CD14-positive monocyte (primary cell): ENCODE measurements around the gene VAX1. TPM values are rescaled to one million over a fixed set of nuclear protein-coding genes. Genes with fewer than 3 reads are reported as not detected.

Experiments used
- DNase-seq, 3 donors: peaks; one replicate each; pipeline ENCODE4 v3.0.0-alpha.2; 2011 to 2022
- H2AFZ ChIP-seq: 2 replicates; pipeline ENCODE4 v1.6.0; 2012; ENCODE audit warnings: mild to moderate bottlenecking, low read depth, low read length, inconsistent platforms; ENCODE audit not compliant: insufficient read depth, poor library complexity, severe bottlenecking
- H3K27ac ChIP-seq, 2 donors: 1 replicate in 1 of 2; 2 replicates in 1 of 2; pipeline ENCODE4 v1.5.1; 2012 to 2013; ENCODE audit warnings: low read length in 2 of 2, control low read depth in 1 of 2, inconsistent platforms in 1 of 2, low read depth in 1 of 2, mild to moderate bottlenecking in 1 of 2
- H3K27me3 ChIP-seq, 2 donors: one replicate each; pipeline versions ENCODE4 v1.6.0 to v1.6.1; 2011 to 2013; ENCODE audit warnings: low read length in 2 of 2; ENCODE audit not compliant: control insufficient read depth in 2 of 2, insufficient read depth in 2 of 2
- H3K36me3 ChIP-seq, 2 donors: replicated peaks in 1 of 2; 1 replicate in 1 of 2; 2 replicates in 1 of 2; pipeline versions ENCODE4 v1.5.1 to v1.6.1; 2012 to 2013; ENCODE audit warnings: low read length in 2 of 2, control low read depth in 1 of 2, inconsistent platforms in 1 of 2, mild to moderate bottlenecking in 1 of 2; ENCODE audit not compliant: insufficient read depth in 2 of 2, control insufficient read depth in 1 of 2
- H3K4me1 ChIP-seq, 2 donors: 1 replicate in 1 of 2; 2 replicates in 1 of 2; pipeline versions ENCODE4 v1.5.1 to v1.6.1; 2012 to 2013; ENCODE audit warnings: low read length in 2 of 2, control low read depth in 1 of 2, inconsistent platforms in 1 of 2, mild to moderate bottlenecking in 1 of 2, moderate library complexity in 1 of 2; ENCODE audit not compliant: insufficient read depth in 2 of 2, control insufficient read depth in 1 of 2
- H3K4me2 ChIP-seq: replicated peaks from 2 replicates; pipeline ENCODE3; 2012; ENCODE audit warnings: low read length, moderate library complexity, mild to moderate bottlenecking; ENCODE audit not compliant: poor library complexity, severe bottlenecking; ENCODE audit errors: extremely low read depth
- H3K4me3 ChIP-seq, 3 experiments: fragments of 200-600 bp in 1 of 3; sonication (generic) in 1 of 3; replicated peaks in 1 of 3; 1 replicate in 2 of 3; 2 replicates in 1 of 3; pipeline ENCODE4 v1.5.1; 2011 to 2013; ENCODE audit warnings: low read length in 3 of 3, mild to moderate bottlenecking in 3 of 3, control low read depth in 2 of 3, low read depth in 2 of 3, inconsistent platforms in 1 of 3, moderate library complexity in 1 of 3
- H3K79me2 ChIP-seq: 2 replicates; pipeline ENCODE4 v1.6.0; 2012; ENCODE audit warnings: mild to moderate bottlenecking, control low read depth, inconsistent platforms, low read length, moderate library complexity; ENCODE audit not compliant: insufficient read depth
- H3K9ac ChIP-seq: 2 replicates; pipeline ENCODE4 v1.6.0; 2017; ENCODE audit warnings: low read length, mild to moderate bottlenecking; ENCODE audit not compliant: insufficient read depth, poor library complexity, severe bottlenecking
- H3K9me3 ChIP-seq, 2 donors: replicated peaks in 1 of 2; 1 replicate in 1 of 2; 2 replicates in 1 of 2; pipeline versions ENCODE4 v1.5.1 to v1.6.1; 2012 to 2013; ENCODE audit warnings: low read length in 2 of 2, control low read depth in 1 of 2; ENCODE audit not compliant: control insufficient read depth in 1 of 2, insufficient read depth in 1 of 2
- H4K20me1 ChIP-seq: 2 replicates; pipeline ENCODE4 v1.6.0; 2012; ENCODE audit warnings: mild to moderate bottlenecking, low read length, control low read depth, moderate library complexity; ENCODE audit not compliant: insufficient read depth
- H3K27ac Mint-ChIP-seq, 7 donors: one replicate each; pipeline ENCODE4 v1.8.0; 2020; ENCODE audit warnings: mild to moderate bottlenecking in 7 of 7, mixed read lengths in 7 of 7, moderate library complexity in 6 of 7, inconsistent platforms in 2 of 7
- H3K27me3 Mint-ChIP-seq, 3 donors: one replicate each; pipeline ENCODE4 v1.8.0; 2021 to 2022; ENCODE audit warnings: low read depth in 3 of 3, mild to moderate bottlenecking in 3 of 3, mixed read lengths in 3 of 3, moderate library complexity in 3 of 3, inconsistent platforms in 1 of 3
- H3K36me3 Mint-ChIP-seq, 2 donors: one replicate each; pipeline ENCODE4 v1.8.0; 2020; ENCODE audit warnings: mixed read lengths in 2 of 2, inconsistent platforms in 1 of 2, mild to moderate bottlenecking in 1 of 2
- H3K4me1 Mint-ChIP-seq: one replicate; pipeline ENCODE4 v1.8.0; 2020; ENCODE audit warnings: mild to moderate bottlenecking, mixed read lengths
- H3K4me3 Mint-ChIP-seq, 2 donors: one replicate each; pipeline ENCODE4 v1.8.0; 2020; ENCODE audit warnings: mild to moderate bottlenecking in 2 of 2, mixed read lengths in 2 of 2, moderate library complexity in 1 of 2
- H3K9me3 Mint-ChIP-seq, 7 donors: one replicate each; pipeline ENCODE4 v1.8.0; 2020 to 2022; ENCODE audit warnings: mixed read lengths in 7 of 7, mild to moderate bottlenecking in 6 of 7, moderate library complexity in 6 of 7, inconsistent platforms in 2 of 7
- CTCF ChIP-seq: fragments of 200-600 bp; IDR thresholded peaks from one replicate; pipeline ENCODE4 v1.8.0; 2022; ENCODE audit warnings: antibody characterized with exemption, mild to moderate bottlenecking
- WGBS: methylation state at CpG from one replicate; pipeline ENCODE4 v1.1.5; 2013; ENCODE audit warnings: missing lambda C conversion rate; ENCODE audit not compliant: insufficient coverage; 5-methylcytosine and 5-hydroxymethylcytosine counted together
- intact Hi-C, 2 donors: fragments of 100-400 bp; cut with micrococcal nuclease; formaldehyde crosslinking; loops; one replicate each; pipeline versions ENCODE4 v1.15.0 to v1.15.1; 2023
- polyA plus RNA-seq, 3 donors: library from polyadenylated mRNA; depleted of rRNA in 1 of 3; unstranded in 2 of 3; stranded (reverse) in 1 of 3; fragments of 300-500 nt in 2 of 3; fragments of >200 nt in 1 of 3; fragmentation: Illumina TruSeq in 2 of 3; gene quantifications; 1 replicate in 2 of 3; 2 replicates in 1 of 3; pipeline ENCODE4 v1.2.3, GENCODE V29; 2012 to 2021

Gene VAX1
- polyA plus RNA-seq, 3 donors: not detected

- peak; percentile 20 for TF ChIP-seq CTCF
- Mint-ChIP-seq H3K9me3 (peaks cover 0 to 2% (median 0%) of the 10 kb centered on the region in 7 donors), H3K4me1 (peaks cover 17% of the 10 kb centered on the region), H3K36me3 (no peaks in the 10 kb centered on the region), H3K4me3 (peak overlapping the region; percentile 81 to 92), H3K27me3 (peaks cover 56 to 69% (median 57%) of the 10 kb centered on the region in 3 donors), H3K27ac (peak overlapping the region in 2 of 7 donors; percentile 49 to 66)
- no peak for DNase-seq
- Histone ChIP-seq H3K9me3 (peaks cover 0 to 6% of the 10 kb centered on the region in 2 donors), H3K79me2 (no peaks in the 10 kb centered on the region), H2AFZ (peak overlapping the region; percentile 83), H4K20me1 (no peaks in the 10 kb centered on the region), H3K4me2 (peak overlapping the region; percentile 82), H3K27me3 (peaks cover 28 to 37% of the 10 kb centered on the region in 2 donors), H3K36me3 (no peaks in the 10 kb centered on the region), H3K27ac (no peak overlapping the region), H3K4me1 (peaks cover 9 to 13% of the 10 kb centered on the region in 2 donors), H3K4me3 (peak overlapping the region; percentile 28 to 73 (median 32)), H3K9ac (peak overlapping the region; percentile 45)
- under 1% methylated on average over 37 of the region's 46 CpGs for WGBS
- intact Hi-C loops: loop anchor here (2.0 to 5.0 kb wide), 3 partner anchors 377 to 493 kb away; no protein-coding TSS in a partner anchor
Measured at GRCh38 chr10:117175215-117175900, 37.3 kb upstream of the VAX1 start.

DNA sequence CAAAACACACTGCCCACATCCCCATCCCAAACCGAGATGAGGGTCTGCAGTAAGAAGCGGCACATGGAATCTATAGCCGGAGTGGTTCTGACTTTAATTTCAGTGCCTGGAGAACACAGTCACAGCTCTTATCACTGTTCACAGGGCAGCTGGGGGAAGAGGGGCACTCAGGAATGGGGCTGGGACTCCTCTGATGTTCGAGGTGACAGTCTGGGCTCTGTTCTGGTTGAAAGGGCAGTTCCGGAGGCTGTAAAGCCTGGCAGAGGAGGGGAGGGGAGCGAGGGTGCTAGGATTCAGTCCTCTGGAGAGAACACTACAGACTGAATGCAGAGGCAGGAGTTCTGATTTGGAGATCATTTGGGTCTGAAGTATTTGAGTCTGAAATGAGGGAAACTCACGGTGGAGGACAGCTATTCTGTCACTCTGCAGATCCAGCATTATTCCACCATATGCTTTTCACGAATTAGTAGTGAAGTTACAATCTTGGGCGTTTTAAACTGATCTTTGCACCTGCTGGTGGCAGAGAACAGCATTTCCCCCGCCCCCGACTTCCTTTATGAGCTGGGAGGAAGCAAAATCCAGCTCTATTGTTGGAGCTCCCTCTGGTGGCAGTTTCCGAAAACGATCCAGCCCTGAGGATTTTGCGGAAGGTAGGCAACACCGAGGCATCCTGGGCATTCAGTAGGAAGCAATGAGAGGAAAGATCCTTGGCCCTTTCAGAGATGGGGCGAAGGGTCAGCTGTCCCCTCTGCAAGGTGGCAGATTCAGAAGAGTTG is 36.6 kb upstream of the VAX1 start:
- H3K27ac Mint-ChIP-seq: no peak overlapping the region
- peak overlapping the region; percentile 45 for H3K9ac ChIP-seq

More for the DNA sequence above, 36.6 kb upstream of the VAX1 start:
- 6% methylated on average over 10 of the region's 16 CpGs for WGBS
- Mint-ChIP-seq H3K4me3 (peak overlapping the region; percentile 81 to 92), H3K4me1 (peaks cover 17% of the 10 kb centered on the region), H3K27me3 (peaks cover 60 to 70% (median 60%) of the 10 kb centered on the region in 3 donors), H3K9me3 (peaks cover 0 to 2% (median 0%) of the 10 kb centered on the region in 7 donors), H3K36me3 (no peaks in the 10 kb centered on the region)
- Histone ChIP-seq H3K27me3 (peaks cover 35 to 45% of the 10 kb centered on the region in 2 donors), H3K36me3 (no peaks in the 10 kb centered on the region), H2AFZ (peak overlapping the region; percentile 83), H3K4me1 (peaks cover 9 to 13% of the 10 kb centered on the region in 2 donors), H4K20me1 (no peaks in the 10 kb centered on the region), H3K79me2 (no peaks in the 10 kb centered on the region), H3K27ac (no peak overlapping the region), H3K4me3 (peak overlapping the region; percentile 28 to 73 (median 32)), H3K4me2 (peak overlapping the region; percentile 82), H3K9me3 (peaks cover 0 to 9% of the 10 kb centered on the region in 2 donors)
- peak; percentile 77 for TF ChIP-seq CTCF
- intact Hi-C loops: loop anchor here (2.0 to 5.0 kb wide), 3 partner anchors 376 to 492 kb away; no protein-coding TSS in a partner anchor
- peak; percentile 72 to 75 (median 74) for DNase-seq
